Measurements from ENCODE around the gene CCN5. TPM values are rescaled to one million over a fixed set of nuclear protein-coding genes. Genes with fewer than 3 reads are reported as not detected.
"Not testable (repeated sequence)": the region's sequence is repeated elsewhere in the genome, so short reads cannot be mapped to it uniquely, and the experiment has no call there.

The CCN5 gene
- total and polyA plus RNA-seq, 9 donors = 0.07 to 0.32 (median 0.14) TPM; not detected in 1

DNA sequence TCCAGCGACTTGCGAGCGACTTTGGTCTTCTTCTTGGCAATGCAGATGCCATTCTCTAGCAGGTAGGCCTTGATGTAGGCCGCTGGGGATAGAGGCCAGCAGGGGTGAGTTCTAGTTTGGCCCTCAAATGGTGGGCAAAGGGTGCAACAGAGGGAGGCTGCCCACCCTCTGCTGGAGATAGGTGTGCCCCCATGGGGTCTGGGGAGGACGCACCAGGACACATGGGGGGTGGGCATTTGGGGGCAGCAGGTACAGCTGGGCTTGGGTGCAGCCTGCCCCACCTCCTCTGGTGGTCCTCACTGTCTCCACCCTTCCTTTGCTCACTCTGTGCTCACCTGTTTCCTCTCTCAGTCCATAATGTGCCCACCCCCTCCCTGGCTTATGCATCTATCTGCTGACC lies 41.8 kb downstream of the CCN5 start:
- 100% methylated on average over 4 of the region's 5 CpGs for WGBS (ENCODE audit: insufficient coverage)
- Histone ChIP-seq H3K27me3 (ENCODE audit: control insufficient read depth, insufficient read depth, low read length) (peaks cover 7% of the 10 kb centered on the region), H3K36me3 (ENCODE audit: control insufficient read depth, insufficient read depth, low read length) (no peaks in the 10 kb centered on the region), H3K9me3 (replicated peaks; ENCODE audit: control insufficient read depth, low read depth, low read length) (no peaks in the 10 kb centered on the region), H3K4me1 (ENCODE audit: control insufficient read depth, insufficient read depth, low read length) (no peaks in the 10 kb centered on the region), H3K4me3 (ENCODE audit: low read length) (no peak overlapping the region), H3K27ac (ENCODE audit: low read length) (no peak overlapping the region)
- DNase-seq = no peak

GRCh38 chr20:44758247-44759101 lies 43.3 kb downstream of the CCN5 start:
- Histone ChIP-seq H3K36me3 (ENCODE audit: control insufficient read depth, insufficient read depth, low read length) (no peaks in the 10 kb centered on the region), H3K4me3 (ENCODE audit: low read length) (no peak overlapping the region), H3K27ac (ENCODE audit: low read length) (no peak overlapping the region), H3K27me3 (ENCODE audit: control insufficient read depth, insufficient read depth, low read length) (peaks cover 3% of the 10 kb centered on the region), H3K9me3 (replicated peaks; ENCODE audit: control insufficient read depth, low read depth, low read length) (no peaks in the 10 kb centered on the region), H3K4me1 (ENCODE audit: control insufficient read depth, insufficient read depth, low read length) (no peaks in the 10 kb centered on the region)
- 49% methylated on average over 5 of the region's 10 CpGs for WGBS (ENCODE audit: insufficient coverage)
- DNase-seq = no peak

DNA sequence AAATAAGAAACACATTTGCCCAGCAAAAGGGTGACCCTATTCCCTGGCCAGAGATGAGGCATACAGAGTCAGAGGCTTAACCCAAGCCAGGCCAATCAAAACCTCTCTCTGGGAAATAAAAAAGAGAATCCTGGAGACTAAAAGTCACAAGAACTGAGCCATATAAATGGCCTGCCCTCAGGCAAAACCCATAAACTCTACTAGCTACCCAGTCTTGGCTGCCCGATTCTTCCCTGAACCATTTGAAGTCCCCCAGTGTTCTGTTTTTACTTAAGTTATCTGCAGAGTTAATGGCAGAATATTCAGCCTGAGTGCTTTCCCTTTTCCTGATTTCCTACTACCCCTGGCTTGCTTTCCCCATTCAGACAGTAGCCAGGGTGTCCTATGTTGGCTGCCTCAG lies 44.4 kb downstream of the CCN5 start:
- no peak for DNase-seq
- 0% methylated on average over 1 of the region's 1 CpG for WGBS (ENCODE audit: insufficient coverage)
- Histone ChIP-seq H3K4me1 (ENCODE audit: control insufficient read depth, insufficient read depth, low read length) (no peaks in the 10 kb centered on the region), H3K9me3 (replicated peaks; ENCODE audit: control insufficient read depth, low read depth, low read length) (no peaks in the 10 kb centered on the region), H3K27me3 (ENCODE audit: control insufficient read depth, insufficient read depth, low read length) (peaks cover 3% of the 10 kb centered on the region), H3K36me3 (ENCODE audit: control insufficient read depth, insufficient read depth, low read length) (no peaks in the 10 kb centered on the region), H3K4me3 (ENCODE audit: low read length) (no peak overlapping the region), H3K27ac (ENCODE audit: low read length) (no peak overlapping the region)

- no peak overlapping the region for H3K27ac ChIP-seq (ENCODE audit: low read length)
- H3K27me3 ChIP-seq (ENCODE audit: control insufficient read depth, insufficient read depth, low read length) = peaks cover 3% of the 10 kb centered on the region
- H3K9me3 ChIP-seq (replicated peaks; ENCODE audit: control insufficient read depth, low read depth, low read length) = no peaks in the 10 kb centered on the region
- 36% methylated on average over 2 of the region's 3 CpGs for WGBS (ENCODE audit: insufficient coverage)
- no peaks in the 10 kb centered on the region for H3K36me3 ChIP-seq (ENCODE audit: control insufficient read depth, insufficient read depth, low read length)
- no peaks in the 10 kb centered on the region for H3K4me1 ChIP-seq (ENCODE audit: control insufficient read depth, insufficient read depth, low read length)
- H3K4me3 ChIP-seq (ENCODE audit: low read length) = no peak overlapping the region
- no peak for DNase-seq
Observed at GRCh38 chr20:44761423-44761822, 46.3 kb downstream of the CCN5 start.

- WGBS (ENCODE audit: insufficient coverage) = 55% methylated on average over 5 of the region's 10 CpGs
- Histone ChIP-seq H3K4me1 (ENCODE audit: control insufficient read depth, insufficient read depth, low read length) (no peaks in the 10 kb centered on the region), H3K36me3 (ENCODE audit: control insufficient read depth, insufficient read depth, low read length) (no peaks in the 10 kb centered on the region), H3K4me3 (ENCODE audit: low read length) (no peak overlapping the region), H3K27me3 (ENCODE audit: control insufficient read depth, insufficient read depth, low read length) (peaks cover 3% of the 10 kb centered on the region), H3K9me3 (replicated peaks; ENCODE audit: control insufficient read depth, low read depth, low read length) (no peaks in the 10 kb centered on the region), H3K27ac (ENCODE audit: low read length) (peak overlapping the region; percentile 6)
- peak; percentile 37 for DNase-seq
Observed at GRCh38 chr20:44762466-44763140, 47.4 kb downstream of the CCN5 start.

- H3K36me3 ChIP-seq (ENCODE audit: control insufficient read depth, insufficient read depth, low read length); H3K4me1 ChIP-seq (ENCODE audit: control insufficient read depth, insufficient read depth, low read length); H3K9me3 ChIP-seq (replicated peaks; ENCODE audit: control insufficient read depth, low read depth, low read length); DNase-seq; H3K27ac ChIP-seq (ENCODE audit: low read length); H3K4me3 ChIP-seq (ENCODE audit: low read length); H3K27me3 ChIP-seq (ENCODE audit: control insufficient read depth, insufficient read depth, low read length): not testable (repeated sequence)
- WGBS (ENCODE audit: insufficient coverage) = 75% methylated on average over 2 of the region's 3 CpGs
Observed at GRCh38 chr20:44763798-44764197, 48.6 kb downstream of the CCN5 start.

DNA sequence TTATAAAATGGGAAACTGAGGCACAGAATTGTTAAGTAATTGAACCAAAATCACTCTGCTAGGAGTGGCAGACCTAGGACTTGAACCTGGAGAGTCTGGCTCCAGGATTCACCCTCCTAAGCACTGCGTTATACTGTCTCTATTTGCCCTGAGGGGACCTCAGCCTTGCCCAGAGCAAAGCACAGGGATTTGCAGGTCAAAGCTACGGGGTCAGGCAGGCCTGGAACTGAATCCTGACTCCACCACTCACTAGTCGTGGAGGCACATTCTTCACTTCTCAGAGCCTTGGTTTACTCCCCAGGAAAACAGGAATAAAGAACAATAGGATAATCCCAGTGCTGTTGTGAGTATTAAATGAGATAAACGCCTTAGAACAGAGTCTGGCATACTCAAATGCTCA lies 49.9 kb downstream of the CCN5 start:
- no peaks in the 10 kb centered on the region for H3K4me1 ChIP-seq (ENCODE audit: control insufficient read depth, insufficient read depth, low read length)
- no peaks in the 10 kb centered on the region for H3K27me3 ChIP-seq (ENCODE audit: control insufficient read depth, insufficient read depth, low read length)
- WGBS (ENCODE audit: insufficient coverage) = 50% methylated on average over 1 of the region's 4 CpGs
- DNase-seq = no peak
- H3K36me3 ChIP-seq (ENCODE audit: control insufficient read depth, insufficient read depth, low read length) = no peaks in the 10 kb centered on the region
- no peak overlapping the region for H3K4me3 ChIP-seq (ENCODE audit: low read length)
- no peak overlapping the region for H3K27ac ChIP-seq (ENCODE audit: low read length)
- H3K9me3 ChIP-seq (replicated peaks; ENCODE audit: control insufficient read depth, low read depth, low read length) = no peaks in the 10 kb centered on the region

DNA sequence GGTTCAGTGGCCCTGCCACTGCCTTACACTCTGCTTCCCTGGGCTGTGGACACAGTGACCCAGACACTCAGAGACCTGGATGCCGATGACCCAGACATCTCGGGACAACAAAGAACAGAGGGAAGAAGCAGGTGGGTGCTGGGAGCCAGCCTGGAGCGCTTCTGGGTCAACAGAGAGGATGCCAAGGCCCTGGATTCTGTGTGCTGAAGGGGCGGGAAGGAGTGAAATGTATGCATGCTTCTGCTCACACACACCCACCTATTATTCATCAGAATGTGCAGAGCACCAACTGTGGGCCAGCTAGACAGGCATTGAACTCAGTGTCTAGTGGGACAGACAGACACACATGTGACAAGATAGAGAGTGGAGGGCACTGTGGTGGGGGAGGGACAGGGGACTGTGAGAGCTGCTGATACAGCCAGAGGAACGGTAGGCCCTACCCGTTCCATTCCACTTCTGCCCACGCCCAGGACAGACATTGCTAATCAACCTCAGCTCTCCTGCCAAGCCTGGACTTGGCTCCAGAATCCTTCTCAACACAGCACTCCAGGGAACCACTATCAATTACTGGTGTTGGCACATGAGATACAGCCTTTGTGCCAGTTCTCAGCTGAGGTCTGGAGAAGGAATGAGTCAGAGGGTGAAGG lies 50.7 kb downstream of the CCN5 start:
- no peak for DNase-seq
- 63% methylated on average over 6 of the region's 7 CpGs for WGBS (ENCODE audit: insufficient coverage)
- H3K27me3 ChIP-seq (ENCODE audit: control insufficient read depth, insufficient read depth, low read length) = no peaks in the 10 kb centered on the region
- H3K36me3 ChIP-seq (ENCODE audit: control insufficient read depth, insufficient read depth, low read length) = no peaks in the 10 kb centered on the region
- H3K9me3 ChIP-seq (replicated peaks; ENCODE audit: control insufficient read depth, low read depth, low read length) = no peaks in the 10 kb centered on the region
- H3K27ac ChIP-seq (ENCODE audit: low read length) = no peak overlapping the region
- no peaks in the 10 kb centered on the region for H3K4me1 ChIP-seq (ENCODE audit: control insufficient read depth, insufficient read depth, low read length)
- H3K4me3 ChIP-seq (ENCODE audit: low read length) = no peak overlapping the region

- H3K4me3 ChIP-seq (ENCODE audit: low read length) = no peak overlapping the region
- H3K4me1 ChIP-seq (ENCODE audit: control insufficient read depth, insufficient read depth, low read length) = no peaks in the 10 kb centered on the region
- no peaks in the 10 kb centered on the region for H3K27me3 ChIP-seq (ENCODE audit: control insufficient read depth, insufficient read depth, low read length)
- 81% methylated on average over 6 of the region's 8 CpGs for WGBS (ENCODE audit: insufficient coverage)
- DNase-seq = no peak
- H3K9me3 ChIP-seq (replicated peaks; ENCODE audit: control insufficient read depth, low read depth, low read length) = no peaks in the 10 kb centered on the region
- H3K27ac ChIP-seq (ENCODE audit: low read length) = no peak overlapping the region
- no peaks in the 10 kb centered on the region for H3K36me3 ChIP-seq (ENCODE audit: control insufficient read depth, insufficient read depth, low read length)
Observed at GRCh38 chr20:44768256-44768655, 53.1 kb downstream of the CCN5 start.

- H3K4me3 ChIP-seq (ENCODE audit: low read length) = no peak overlapping the region
- DNase-seq = no peak
- H3K9me3 ChIP-seq (replicated peaks; ENCODE audit: control insufficient read depth, low read depth, low read length) = no peaks in the 10 kb centered on the region
- no peaks in the 10 kb centered on the region for H3K4me1 ChIP-seq (ENCODE audit: control insufficient read depth, insufficient read depth, low read length)
- H3K27ac ChIP-seq (ENCODE audit: low read length) = no peak overlapping the region
- H3K36me3 ChIP-seq (ENCODE audit: control insufficient read depth, insufficient read depth, low read length) = no peaks in the 10 kb centered on the region
- no peaks in the 10 kb centered on the region for H3K27me3 ChIP-seq (ENCODE audit: control insufficient read depth, insufficient read depth, low read length)
- WGBS (ENCODE audit: insufficient coverage) = 64% methylated on average over 5 of the region's 5 CpGs
Observed at GRCh38 chr20:44768854-44769480, 53.8 kb downstream of the CCN5 start.
